GM23338 (cell line): ENCODE measurements around the gene PRR4. TPM values are rescaled to one million over a fixed set of nuclear protein-coding genes. Genes with fewer than 3 reads are reported as not detected.

ENCODE experiments used
- ATAC-seq: fragments of 200-7000 bp; cut with Tn5 transposase; 3 replicates; pipeline ENCODE4 v1.9.1; 2020
- DNase-seq: peaks from one replicate; pipeline ENCODE4 v3.0.0-alpha.2; 2015; ENCODE audit warnings: low spot score
- H2AFZ ChIP-seq: fragments of 200-600 bp; sonication (generic); 2 replicates; pipeline ENCODE4 v1.8.0; 2016; ENCODE audit warnings: antibody characterized with exemption, mild to moderate bottlenecking, moderate library complexity
- H3F3A ChIP-seq: fragments of 200-600 bp; sonication (generic); replicated peaks from 2 replicates; pipeline ENCODE4 v1.8.0; 2017; ENCODE audit warnings: antibody characterized with exemption, mixed run types, low read depth
- H3K27ac ChIP-seq: fragments of 200-600 bp; sonication (generic); 2 replicates; pipeline ENCODE4 v1.6.1; 2016; ENCODE audit warnings: low read depth
- H3K27me3 ChIP-seq: fragments of 200-600 bp; sonication (generic); 2 replicates; pipeline ENCODE4 v1.8.0; 2016; ENCODE audit warnings: mild to moderate bottlenecking, mixed run types, moderate library complexity; ENCODE audit not compliant: insufficient read depth
- H3K36me3 ChIP-seq: fragments of 200-600 bp; sonication (generic); 2 replicates; pipeline ENCODE4 v1.8.0; 2016; ENCODE audit warnings: mild to moderate bottlenecking; ENCODE audit not compliant: insufficient read depth
- H3K4me1 ChIP-seq: fragments of 200-600 bp; sonication (generic); 2 replicates; pipeline ENCODE4 v1.8.0; 2016; ENCODE audit warnings: mild to moderate bottlenecking, moderate library complexity; ENCODE audit not compliant: insufficient read depth
- H3K4me2 ChIP-seq: fragments of 200-600 bp; sonication (generic); 2 replicates; pipeline ENCODE4 v1.7.1; 2017; ENCODE audit warnings: mixed run types
- H3K4me3 ChIP-seq: fragments of 200-600 bp; sonication (generic); 2 replicates; pipeline ENCODE4 v1.6.1; 2016; ENCODE audit warnings: mixed run types
- H3K79me2 ChIP-seq: fragments of 200-600 bp; sonication (generic); replicated peaks from 2 replicates; pipeline ENCODE4 v1.8.0; 2017; ENCODE audit warnings: mild to moderate bottlenecking; ENCODE audit not compliant: insufficient read depth
- H3K9me2 ChIP-seq: fragments of 200-600 bp; sonication (generic); 2 replicates; pipeline ENCODE4 v1.8.0; 2017; ENCODE audit not compliant: insufficient read depth
- H4K20me1 ChIP-seq: fragments of 200-600 bp; sonication (generic); replicated peaks from 2 replicates; pipeline ENCODE4 v1.8.0; 2017; ENCODE audit warnings: mild to moderate bottlenecking; ENCODE audit not compliant: insufficient read depth
- H3K27ac Mint-ChIP-seq: 2 replicates; pipeline ENCODE4 v1.8.0; 2020; ENCODE audit warnings: inconsistent platforms, mild to moderate bottlenecking, moderate library complexity, mixed read lengths
- H3K27me3 Mint-ChIP-seq: 3 replicates; pipeline ENCODE4 v1.8.0; 2022; ENCODE audit warnings: low read depth, mild to moderate bottlenecking, moderate library complexity, mixed read lengths, inconsistent platforms; ENCODE audit not compliant: insufficient read depth, poor library complexity
- H3K36me3 Mint-ChIP-seq: 3 replicates; pipeline ENCODE4 v1.8.0; 2021; ENCODE audit warnings: low read depth, mild to moderate bottlenecking, inconsistent platforms, moderate library complexity, mixed read lengths
- H3K4me1 Mint-ChIP-seq: 3 replicates; pipeline ENCODE4 v1.8.0; 2020; ENCODE audit warnings: mild to moderate bottlenecking, inconsistent platforms, mixed read lengths
- H3K4me3 Mint-ChIP-seq: 3 replicates; pipeline ENCODE4 v1.8.0; 2021; ENCODE audit warnings: moderate library complexity, mild to moderate bottlenecking, inconsistent platforms, mixed read lengths
- H3K9me3 Mint-ChIP-seq: 3 replicates; pipeline ENCODE4 v1.8.0; 2020; ENCODE audit warnings: moderate library complexity, mild to moderate bottlenecking, inconsistent platforms, mixed read lengths
- CREB1 ChIP-seq: fragments of 250-450 bp; sonication (Bioruptor Pico); IDR thresholded peaks from 2 replicates; pipeline ENCODE4 v1.5.0; 2020; ENCODE audit warnings: low read depth, mild to moderate bottlenecking, moderate library complexity
- CTCF ChIP-seq, 2 experiments: fragments of 200-600 bp in 1 of 2; sonication (generic) in 1 of 2; conservative IDR thresholded peaks; 2 replicates each; pipeline versions ENCODE4 v1.5.1 to v1.6.1; 2016 to 2017; ENCODE audit warnings: antibody characterized with exemption in 2 of 2, low read depth in 2 of 2, mild to moderate bottlenecking in 2 of 2, moderate library complexity in 1 of 2
- EZH2 ChIP-seq: fragments of 200-600 bp; sonication (generic); IDR thresholded peaks from one replicate; pipeline ENCODE4 v1.8.0; 2017; ENCODE audit warnings: antibody characterized with exemption, mild to moderate bottlenecking, low read depth; ENCODE audit not compliant: unreplicated experiment
- EZH2phosphoT487 ChIP-seq: fragments of 200-600 bp; sonication (generic); IDR thresholded peaks from one replicate; pipeline ENCODE4 v1.8.1; 2018; ENCODE audit warnings: antibody characterized with exemption; ENCODE audit not compliant: unreplicated experiment
- JUNB ChIP-seq: IDR thresholded peaks from one replicate; pipeline ENCODE4 v1.6.1; 2016; ENCODE audit warnings: antibody characterized with exemption; ENCODE audit not compliant: unreplicated experiment
- NANOG ChIP-seq: IDR thresholded peaks from 2 replicates; pipeline ENCODE4 v1.6.1; 2016; ENCODE audit warnings: antibody characterized with exemption, borderline replicate concordance
- POLR2AphosphoS5 ChIP-seq: IDR thresholded peaks from 2 replicates; pipeline ENCODE4 v1.6.1; 2016; ENCODE audit warnings: antibody characterized with exemption, low read depth
- STAT1 ChIP-seq: IDR thresholded peaks from one replicate; pipeline ENCODE4 v1.6.1; 2016; ENCODE audit warnings: antibody characterized with exemption; ENCODE audit not compliant: unreplicated experiment
- ZNF114 ChIP-seq: fragments of 250-450 bp; sonication (Bioruptor Pico); IDR thresholded peaks from 2 replicates; pipeline ENCODE4 v1.5.0; 2020; ENCODE audit warnings: mild to moderate bottlenecking, moderate library complexity
- ZNF331 ChIP-seq: fragments of 250-450 bp; sonication (Bioruptor Pico); IDR thresholded peaks from 2 replicates; pipeline ENCODE4 v1.5.0; 2020; ENCODE audit warnings: low read depth, mild to moderate bottlenecking, moderate library complexity
- polyA plus RNA-seq: library from polyadenylated mRNA; unstranded; fragments of >200 nt; fragmentation: Nextera tagmentation; extraction: Ambion mirVana; gene quantifications from 2 replicates; pipeline ENCODE4 v1.2.1, GENCODE V29; 2016
- total RNA-seq: library from RNA; depleted of rRNA; stranded (reverse); fragments of >200 nt; shearing (Covaris generic); gene quantifications from 2 replicates; pipeline ENCODE4 v1.2.3, GENCODE V29; 2014
- TF ChIP-seq, protein P1 (sequence below): IDR thresholded peaks from one replicate; pipeline ENCODE4 v1.6.1; 2018; ENCODE audit warnings: antibody characterized with exemption; ENCODE audit not compliant: unreplicated experiment
- TF ChIP-seq, protein P2 (sequence below): fragments of 250-450 bp; sonication (Bioruptor Pico); IDR thresholded peaks from 2 replicates; pipeline ENCODE4 v1.5.0; 2020; ENCODE audit warnings: mild to moderate bottlenecking, moderate library complexity
- TF ChIP-seq, protein P3 (sequence below): IDR thresholded peaks from 2 replicates; pipeline ENCODE4 v1.6.1; 2016; ENCODE audit warnings: antibody characterized with exemption

PRR4 gene
- total and polyA plus RNA-seq, 2 experiments from 2014 or later = 2.1 to 7.9 TPM

- no peaks in the 10 kb centered on the region for H3K4me1 Mint-ChIP-seq
- H3F3A ChIP-seq = no peaks in the 10 kb centered on the region
- DNase-seq = no peak
- H3K27me3 ChIP-seq = no peaks in the 10 kb centered on the region
- no peaks in the 10 kb centered on the region for H3K36me3 ChIP-seq
- TF ChIP-seq JUNB (no peak), EZH2 (no peak), ZNF331 (CRISPR knock-in tag) (no peak), EZH2phosphoT487 (no peak), CTCF (conservative IDR thresholded peaks at IDR 0.05; ENCODE audit: low read depth in 2 of 2) (no peak), POLR2AphosphoS5 (no peak), ZNF114 (CRISPR knock-in tag) (no peak), STAT1 (no peak), NANOG (no peak), CREB1 (CRISPR knock-in tag) (no peak)
- TF ChIP-seq, protein P1, sequence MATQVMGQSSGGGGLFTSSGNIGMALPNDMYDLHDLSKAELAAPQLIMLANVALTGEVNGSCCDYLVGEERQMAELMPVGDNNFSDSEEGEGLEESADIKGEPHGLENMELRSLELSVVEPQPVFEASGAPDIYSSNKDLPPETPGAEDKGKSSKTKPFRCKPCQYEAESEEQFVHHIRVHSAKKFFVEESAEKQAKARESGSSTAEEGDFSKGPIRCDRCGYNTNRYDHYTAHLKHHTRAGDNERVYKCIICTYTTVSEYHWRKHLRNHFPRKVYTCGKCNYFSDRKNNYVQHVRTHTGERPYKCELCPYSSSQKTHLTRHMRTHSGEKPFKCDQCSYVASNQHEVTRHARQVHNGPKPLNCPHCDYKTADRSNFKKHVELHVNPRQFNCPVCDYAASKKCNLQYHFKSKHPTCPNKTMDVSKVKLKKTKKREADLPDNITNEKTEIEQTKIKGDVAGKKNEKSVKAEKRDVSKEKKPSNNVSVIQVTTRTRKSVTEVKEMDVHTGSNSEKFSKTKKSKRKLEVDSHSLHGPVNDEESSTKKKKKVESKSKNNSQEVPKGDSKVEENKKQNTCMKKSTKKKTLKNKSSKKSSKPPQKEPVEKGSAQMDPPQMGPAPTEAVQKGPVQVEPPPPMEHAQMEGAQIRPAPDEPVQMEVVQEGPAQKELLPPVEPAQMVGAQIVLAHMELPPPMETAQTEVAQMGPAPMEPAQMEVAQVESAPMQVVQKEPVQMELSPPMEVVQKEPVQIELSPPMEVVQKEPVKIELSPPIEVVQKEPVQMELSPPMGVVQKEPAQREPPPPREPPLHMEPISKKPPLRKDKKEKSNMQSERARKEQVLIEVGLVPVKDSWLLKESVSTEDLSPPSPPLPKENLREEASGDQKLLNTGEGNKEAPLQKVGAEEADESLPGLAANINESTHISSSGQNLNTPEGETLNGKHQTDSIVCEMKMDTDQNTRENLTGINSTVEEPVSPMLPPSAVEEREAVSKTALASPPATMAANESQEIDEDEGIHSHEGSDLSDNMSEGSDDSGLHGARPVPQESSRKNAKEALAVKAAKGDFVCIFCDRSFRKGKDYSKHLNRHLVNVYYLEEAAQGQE = no peak
- TF ChIP-seq, protein P2, sequence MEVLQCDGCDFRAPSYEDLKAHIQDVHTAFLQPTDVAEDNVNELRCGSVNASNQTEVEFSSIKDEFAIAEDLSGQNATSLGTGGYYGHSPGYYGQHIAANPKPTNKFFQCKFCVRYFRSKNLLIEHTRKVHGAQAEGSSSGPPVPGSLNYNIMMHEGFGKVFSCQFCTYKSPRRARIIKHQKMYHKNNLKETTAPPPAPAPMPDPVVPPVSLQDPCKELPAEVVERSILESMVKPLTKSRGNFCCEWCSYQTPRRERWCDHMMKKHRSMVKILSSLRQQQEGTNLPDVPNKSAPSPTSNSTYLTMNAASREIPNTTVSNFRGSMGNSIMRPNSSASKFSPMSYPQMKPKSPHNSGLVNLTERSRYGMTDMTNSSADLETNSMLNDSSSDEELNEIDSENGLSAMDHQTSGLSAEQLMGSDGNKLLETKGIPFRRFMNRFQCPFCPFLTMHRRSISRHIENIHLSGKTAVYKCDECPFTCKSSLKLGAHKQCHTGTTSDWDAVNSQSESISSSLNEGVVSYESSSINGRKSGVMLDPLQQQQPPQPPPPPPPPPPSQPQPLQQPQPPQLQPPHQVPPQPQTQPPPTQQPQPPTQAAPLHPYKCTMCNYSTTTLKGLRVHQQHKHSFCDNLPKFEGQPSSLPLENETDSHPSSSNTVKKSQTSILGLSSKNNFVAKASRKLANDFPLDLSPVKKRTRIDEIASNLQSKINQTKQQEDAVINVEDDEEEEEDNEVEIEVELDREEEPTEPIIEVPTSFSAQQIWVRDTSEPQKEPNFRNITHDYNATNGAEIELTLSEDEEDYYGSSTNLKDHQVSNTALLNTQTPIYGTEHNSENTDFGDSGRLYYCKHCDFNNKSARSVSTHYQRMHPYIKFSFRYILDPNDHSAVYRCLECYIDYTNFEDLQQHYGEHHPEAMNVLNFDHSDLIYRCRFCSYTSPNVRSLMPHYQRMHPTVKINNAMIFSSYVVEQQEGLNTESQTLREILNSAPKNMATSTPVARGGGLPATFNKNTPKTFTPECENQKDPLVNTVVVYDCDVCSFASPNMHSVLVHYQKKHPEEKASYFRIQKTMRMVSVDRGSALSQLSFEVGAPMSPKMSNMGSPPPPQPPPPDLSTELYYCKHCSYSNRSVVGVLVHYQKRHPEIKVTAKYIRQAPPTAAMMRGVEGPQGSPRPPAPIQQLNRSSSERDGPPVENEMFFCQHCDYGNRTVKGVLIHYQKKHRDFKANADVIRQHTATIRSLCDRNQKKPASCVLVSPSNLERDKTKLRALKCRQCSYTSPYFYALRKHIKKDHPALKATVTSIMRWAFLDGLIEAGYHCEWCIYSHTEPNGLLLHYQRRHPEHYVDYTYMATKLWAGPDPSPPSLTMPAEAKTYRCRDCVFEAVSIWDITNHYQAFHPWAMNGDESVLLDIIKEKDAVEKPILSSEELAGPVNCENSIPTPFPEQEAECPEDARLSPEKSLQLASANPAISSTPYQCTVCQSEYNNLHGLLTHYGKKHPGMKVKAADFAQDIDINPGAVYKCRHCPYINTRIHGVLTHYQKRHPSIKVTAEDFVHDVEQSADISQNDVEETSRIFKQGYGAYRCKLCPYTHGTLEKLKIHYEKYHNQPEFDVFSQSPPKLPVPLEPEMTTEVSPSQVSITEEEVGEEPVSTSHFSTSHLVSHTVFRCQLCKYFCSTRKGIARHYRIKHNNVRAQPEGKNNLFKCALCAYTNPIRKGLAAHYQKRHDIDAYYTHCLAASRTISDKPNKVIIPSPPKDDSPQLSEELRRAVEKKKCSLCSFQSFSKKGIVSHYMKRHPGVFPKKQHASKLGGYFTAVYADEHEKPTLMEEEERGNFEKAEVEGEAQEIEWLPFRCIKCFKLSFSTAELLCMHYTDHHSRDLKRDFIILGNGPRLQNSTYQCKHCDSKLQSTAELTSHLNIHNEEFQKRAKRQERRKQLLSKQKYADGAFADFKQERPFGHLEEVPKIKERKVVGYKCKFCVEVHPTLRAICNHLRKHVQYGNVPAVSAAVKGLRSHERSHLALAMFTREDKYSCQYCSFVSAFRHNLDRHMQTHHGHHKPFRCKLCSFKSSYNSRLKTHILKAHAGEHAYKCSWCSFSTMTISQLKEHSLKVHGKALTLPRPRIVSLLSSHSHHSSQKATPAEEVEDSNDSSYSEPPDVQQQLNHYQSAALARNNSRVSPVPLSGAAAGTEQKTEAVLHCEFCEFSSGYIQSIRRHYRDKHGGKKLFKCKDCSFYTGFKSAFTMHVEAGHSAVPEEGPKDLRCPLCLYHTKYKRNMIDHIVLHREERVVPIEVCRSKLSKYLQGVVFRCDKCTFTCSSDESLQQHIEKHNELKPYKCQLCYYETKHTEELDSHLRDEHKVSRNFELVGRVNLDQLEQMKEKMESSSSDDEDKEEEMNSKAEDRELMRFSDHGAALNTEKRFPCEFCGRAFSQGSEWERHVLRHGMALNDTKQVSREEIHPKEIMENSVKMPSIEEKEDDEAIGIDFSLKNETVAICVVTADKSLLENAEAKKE (CRISPR knock-in tag) = no peak
- TF ChIP-seq, protein P3, sequence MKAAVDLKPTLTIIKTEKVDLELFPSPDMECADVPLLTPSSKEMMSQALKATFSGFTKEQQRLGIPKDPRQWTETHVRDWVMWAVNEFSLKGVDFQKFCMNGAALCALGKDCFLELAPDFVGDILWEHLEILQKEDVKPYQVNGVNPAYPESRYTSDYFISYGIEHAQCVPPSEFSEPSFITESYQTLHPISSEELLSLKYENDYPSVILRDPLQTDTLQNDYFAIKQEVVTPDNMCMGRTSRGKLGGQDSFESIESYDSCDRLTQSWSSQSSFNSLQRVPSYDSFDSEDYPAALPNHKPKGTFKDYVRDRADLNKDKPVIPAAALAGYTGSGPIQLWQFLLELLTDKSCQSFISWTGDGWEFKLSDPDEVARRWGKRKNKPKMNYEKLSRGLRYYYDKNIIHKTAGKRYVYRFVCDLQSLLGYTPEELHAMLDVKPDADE = no peak
- no peaks in the 10 kb centered on the region for H3K4me1 ChIP-seq
- no peak overlapping the region for H3K27ac Mint-ChIP-seq
- H3K9me3 Mint-ChIP-seq = no peaks in the 10 kb centered on the region
- no peaks in the 10 kb centered on the region for H3K79me2 ChIP-seq
- peaks cover 4% of the 10 kb centered on the region; the same call in 1 of the 3 replicates for H3K36me3 Mint-ChIP-seq
- ATAC-seq = no peak
- no peaks in the 10 kb centered on the region; the same call in 1 of the 2 replicates for H3K9me2 ChIP-seq
- no peaks in the 10 kb centered on the region for H4K20me1 ChIP-seq
- no peak overlapping the region for H3K4me3 ChIP-seq
- H3K27ac ChIP-seq = no peak overlapping the region
- H2AFZ ChIP-seq = no peak overlapping the region
- no peak overlapping the region for H3K4me3 Mint-ChIP-seq
- no peaks in the 10 kb centered on the region for H3K27me3 Mint-ChIP-seq
- H3K4me2 ChIP-seq = no peak overlapping the region
Observed at GRCh38 chr12:10896854-10897253, 47.6 kb upstream of the PRR4 start.
